ACHN (cell line): ENCODE results near the gene ZW10.
A peak's percentile ranks its signal among the peaks of the same experiment; 100 is the strongest.
"Not testable (repeated sequence)": the region's sequence is repeated elsewhere in the genome, so short reads cannot be mapped to it uniquely, and the experiment has no call there.

Experiments used
- DNase-seq: peaks from one replicate; pipeline ENCODE4 v3.0.0-alpha.2; 2015
- in situ Hi-C: cut with HindIII; loops from 2 replicates; pipeline ENCODE4 v1.10.0; 2017; ENCODE audit warnings: low sequenced_read_pairs, low pct_ligation_motif_present, low pct_unique_long_range_greater_than_20kb

The ZW10 gene

GRCh38 chr11:113773416-113774173 is at the start of gene ZW10:
TSS of gene ZW10 (minus strand) at chr11:113773692. CDS start at chr11:113773666, 26 bp downstream.
- in situ Hi-C loops: no loop called here
- DNase-seq: peak; percentile 95

GRCh38 chr11:113818426-113818825 is 44.9 kb upstream of the ZW10 start:
- in situ Hi-C loops: no loop called here
- DNase-seq: no peak

GRCh38 chr11:113817626-113818025 is 44.1 kb upstream of the ZW10 start:
- no peak for DNase-seq
- in situ Hi-C loops: no loop called here

GRCh38 chr11:113817162-113817561 is 43.7 kb upstream of the ZW10 start:
- in situ Hi-C loops: no loop called here

GRCh38 chr11:113814181-113814580 is 40.7 kb upstream of the ZW10 start:
- in situ Hi-C loops: no loop called here

More at GRCh38 chr11:113817162-113817561, 43.7 kb upstream of the ZW10 start:
- DNase-seq: no peak

GRCh38 chr11:113808931-113809330 is 35.4 kb upstream of the ZW10 start:
- DNase-seq: no peak
- in situ Hi-C loops: no loop called here

More at GRCh38 chr11:113814181-113814580, 40.7 kb upstream of the ZW10 start:
- DNase-seq: no peak

GRCh38 chr11:113806406-113806805 is 32.9 kb upstream of the ZW10 start:
- peak; percentile 29 for DNase-seq
- in situ Hi-C loops: no loop called here

GRCh38 chr11:113805640-113806039 is 32.1 kb upstream of the ZW10 start:
- DNase-seq: no peak
- in situ Hi-C loops: no loop called here

- DNase-seq: no peak
- in situ Hi-C loops: no loop called here
Observed at GRCh38 chr11:113802621-113803020, 29.1 kb upstream of the ZW10 start.

- peak; percentile 33 for DNase-seq
Observed at GRCh38 chr11:113796663-113797259, 23.3 kb upstream of the ZW10 start.

GRCh38 chr11:113789675-113790320 is 16.3 kb upstream of the ZW10 start:
- in situ Hi-C loops: no loop called here
- no peak for DNase-seq

More at GRCh38 chr11:113796663-113797259, 23.3 kb upstream of the ZW10 start:
- in situ Hi-C loops: no loop called here

- in situ Hi-C loops, DNase-seq: not testable (repeated sequence)
Observed at GRCh38 chr11:113789016-113789415, 15.5 kb upstream of the ZW10 start.

GRCh38 chr11:113782134-113782533 is 8.6 kb upstream of the ZW10 start:
- in situ Hi-C loops: no loop called here
- no peak for DNase-seq

GRCh38 chr11:113781682-113782081 is 8.2 kb upstream of the ZW10 start:
- in situ Hi-C loops: no loop called here
- DNase-seq: no peak

- in situ Hi-C loops: no loop called here
- DNase-seq: no peak
Observed at GRCh38 chr11:113779496-113779895, 6.0 kb upstream of the ZW10 start, which contains the start of gene CLDN25. TSS of gene CLDN25 (plus strand) at chr11:113779796. CDS start at chr11:113779796, 0 bp downstream.

GRCh38 chr11:113778111-113778910 is 4.8 kb upstream of the ZW10 start:
- in situ Hi-C loops: no loop called here

GRCh38 chr11:113774174-113774503 is 647 bp upstream of the ZW10 start:
- in situ Hi-C loops: no loop called here
- DNase-seq: no peak

More at GRCh38 chr11:113778111-113778910, 4.8 kb upstream of the ZW10 start:
- DNase-seq: peak; percentile 34

- in situ Hi-C loops: no loop called here
- DNase-seq: peak; percentile 30
Observed at GRCh38 chr11:113773092-113773415, 438 bp downstream of the ZW10 start.

- in situ Hi-C loops: no loop called here
- no peak for DNase-seq
Observed at GRCh38 chr11:113771964-113772363, 1.5 kb downstream of the ZW10 start.
